Uterus (tissue), 2 donors: ENCODE measurements around the gene OR51V1.

ENCODE experiments used
- POLR2A ChIP-seq, 2 donors: fragments of 450-650 bp; IDR thresholded peaks; one replicate each; pipeline ENCODE4 v1.6.1; 2016; ENCODE audit warnings: antibody characterized with exemption in 2 of 2, mild to moderate bottlenecking in 1 of 2, moderate library complexity in 1 of 2
- TF ChIP-seq, protein P1 (sequence below), 4 experiments: fragments of 200-600 bp in 2 of 4; fragments of 450-650 bp in 2 of 4; sonication (generic) in 2 of 4; IDR thresholded peaks; one replicate each; pipeline ENCODE4 v1.5.1; 2016 to 2019; ENCODE audit warnings: antibody characterized with exemption in 4 of 4, mild to moderate bottlenecking in 2 of 4, moderate library complexity in 1 of 4

GRCh38 chr11:5240056-5240455 is 39.6 kb upstream of the OR51V1 start:
- TF ChIP-seq, protein P1, sequence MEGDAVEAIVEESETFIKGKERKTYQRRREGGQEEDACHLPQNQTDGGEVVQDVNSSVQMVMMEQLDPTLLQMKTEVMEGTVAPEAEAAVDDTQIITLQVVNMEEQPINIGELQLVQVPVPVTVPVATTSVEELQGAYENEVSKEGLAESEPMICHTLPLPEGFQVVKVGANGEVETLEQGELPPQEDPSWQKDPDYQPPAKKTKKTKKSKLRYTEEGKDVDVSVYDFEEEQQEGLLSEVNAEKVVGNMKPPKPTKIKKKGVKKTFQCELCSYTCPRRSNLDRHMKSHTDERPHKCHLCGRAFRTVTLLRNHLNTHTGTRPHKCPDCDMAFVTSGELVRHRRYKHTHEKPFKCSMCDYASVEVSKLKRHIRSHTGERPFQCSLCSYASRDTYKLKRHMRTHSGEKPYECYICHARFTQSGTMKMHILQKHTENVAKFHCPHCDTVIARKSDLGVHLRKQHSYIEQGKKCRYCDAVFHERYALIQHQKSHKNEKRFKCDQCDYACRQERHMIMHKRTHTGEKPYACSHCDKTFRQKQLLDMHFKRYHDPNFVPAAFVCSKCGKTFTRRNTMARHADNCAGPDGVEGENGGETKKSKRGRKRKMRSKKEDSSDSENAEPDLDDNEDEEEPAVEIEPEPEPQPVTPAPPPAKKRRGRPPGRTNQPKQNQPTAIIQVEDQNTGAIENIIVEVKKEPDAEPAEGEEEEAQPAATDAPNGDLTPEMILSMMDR (IDR thresholded peaks at IDR 0.05): no peak
- no peak for TF ChIP-seq POLR2A (IDR thresholded peaks at IDR 0.05)
